ENCODE results near the gene THBS4.

Gene THBS4

GRCh38 chr5:80048084-80048780 lies 13.1 kb downstream of the THBS4 start:
- no peak for DNase-seq

DNA sequence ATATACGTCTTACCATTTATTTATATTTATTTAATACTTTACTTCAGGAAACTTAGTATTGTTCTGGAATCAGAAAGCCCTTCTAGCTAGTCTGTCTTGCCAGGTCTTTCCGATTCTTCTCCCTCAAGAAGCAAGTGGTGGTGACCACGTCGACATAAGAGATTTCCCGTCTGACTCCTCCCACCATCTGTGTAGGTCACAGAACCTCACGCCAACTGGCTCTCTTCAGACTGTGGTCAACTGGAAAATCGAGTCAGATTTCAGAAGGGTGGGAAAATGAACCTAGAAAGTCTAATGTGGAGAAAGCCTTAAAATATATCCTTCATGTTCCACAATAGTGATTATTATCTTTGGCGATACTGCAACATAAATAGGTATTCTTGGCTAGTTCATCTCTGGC lies 17.3 kb downstream of the THBS4 start:
- no peak for DNase-seq

DNA sequence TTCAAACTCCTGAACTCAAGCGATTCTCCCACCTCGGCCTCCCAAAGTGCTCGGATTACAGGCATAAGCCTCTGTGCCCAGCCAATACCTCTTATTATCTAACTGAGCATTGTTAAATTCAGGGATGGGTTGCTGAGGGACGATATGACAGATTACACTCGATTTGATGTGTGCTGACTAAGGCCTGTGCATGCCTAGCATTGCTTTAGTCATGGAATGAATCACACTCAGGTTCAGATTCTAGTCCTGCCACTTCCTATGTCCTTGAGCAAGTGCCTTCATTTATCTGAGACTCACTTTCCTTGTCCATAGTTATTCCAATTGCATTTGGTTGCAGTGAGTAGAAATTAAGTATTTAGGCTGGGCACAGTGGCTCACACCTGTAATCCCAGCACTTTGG lies 19.5 kb downstream of the THBS4 start:
- no peak for DNase-seq

- peak; percentile 95 for DNase-seq
Observed at GRCh38 chr5:80055491-80056170, 20.5 kb downstream of the THBS4 start.

GRCh38 chr5:80057099-80057498 lies 22.0 kb downstream of the THBS4 start:
- no peak for DNase-seq

GRCh38 chr5:80057921-80058320 lies 22.8 kb downstream of the THBS4 start:
- DNase-seq = no peak

GRCh38 chr5:80059354-80059980 lies 24.3 kb downstream of the THBS4 start:
- DNase-seq = no peak

DNA sequence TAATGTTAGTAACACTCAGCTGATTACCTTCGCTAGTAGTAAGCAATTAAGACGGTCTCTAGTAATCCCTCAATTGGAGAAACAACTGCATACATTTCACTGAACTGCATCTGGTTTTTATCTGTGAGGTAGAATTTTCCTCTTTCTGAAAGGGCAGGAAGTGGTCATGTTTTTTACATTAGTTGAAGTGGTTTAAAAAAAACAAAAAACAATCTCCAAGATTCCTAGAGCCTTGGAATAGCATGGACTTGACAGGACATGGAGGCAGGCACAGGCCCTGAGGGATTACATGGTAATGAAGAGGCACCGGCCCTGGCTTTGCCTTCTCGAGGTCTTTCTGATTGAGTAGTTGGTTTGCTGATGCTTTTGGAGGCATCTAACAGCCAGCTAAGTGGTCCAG lies 25.8 kb downstream of the THBS4 start:
- no peak for DNase-seq

DNA sequence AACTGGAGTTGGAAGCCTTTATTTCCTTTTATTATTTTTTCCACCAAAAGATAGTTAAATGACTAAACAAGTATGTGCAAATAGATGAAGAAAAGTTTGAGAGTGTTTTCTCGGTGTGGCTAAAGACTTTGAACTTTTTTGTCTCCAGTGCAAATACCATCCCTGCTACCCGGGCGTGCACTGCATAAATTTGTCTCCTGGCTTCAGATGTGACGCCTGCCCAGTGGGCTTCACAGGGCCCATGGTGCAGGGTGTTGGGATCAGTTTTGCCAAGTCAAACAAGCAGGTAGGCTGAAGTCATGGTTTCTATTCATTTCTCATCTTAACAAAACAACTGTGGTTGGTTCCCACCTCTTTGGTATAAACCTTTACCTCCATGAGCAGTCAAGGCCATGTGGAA lies 26.4 kb downstream of the THBS4 start:
- no peak for DNase-seq

- no peak for DNase-seq
Observed at GRCh38 chr5:80064124-80064523, 29.0 kb downstream of the THBS4 start.

DNA sequence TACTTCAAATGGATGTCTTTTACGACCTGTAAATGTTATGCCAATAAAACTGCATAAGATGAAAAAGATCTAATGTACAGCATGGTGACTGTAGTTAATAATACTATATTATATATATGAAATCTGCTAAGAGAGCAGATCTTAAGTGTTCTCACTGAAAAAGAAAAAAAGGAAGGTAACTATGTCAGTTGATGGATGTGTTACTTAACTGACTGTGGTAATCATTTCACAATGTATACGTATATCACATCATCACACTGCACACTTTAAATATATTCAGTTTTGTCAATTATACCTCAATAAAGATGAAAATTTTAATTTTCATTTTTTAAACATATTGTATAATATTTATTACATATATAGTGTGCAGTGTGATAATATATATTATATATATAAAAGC lies 31.9 kb downstream of the THBS4 start:
- DNase-seq = no peak

DNA sequence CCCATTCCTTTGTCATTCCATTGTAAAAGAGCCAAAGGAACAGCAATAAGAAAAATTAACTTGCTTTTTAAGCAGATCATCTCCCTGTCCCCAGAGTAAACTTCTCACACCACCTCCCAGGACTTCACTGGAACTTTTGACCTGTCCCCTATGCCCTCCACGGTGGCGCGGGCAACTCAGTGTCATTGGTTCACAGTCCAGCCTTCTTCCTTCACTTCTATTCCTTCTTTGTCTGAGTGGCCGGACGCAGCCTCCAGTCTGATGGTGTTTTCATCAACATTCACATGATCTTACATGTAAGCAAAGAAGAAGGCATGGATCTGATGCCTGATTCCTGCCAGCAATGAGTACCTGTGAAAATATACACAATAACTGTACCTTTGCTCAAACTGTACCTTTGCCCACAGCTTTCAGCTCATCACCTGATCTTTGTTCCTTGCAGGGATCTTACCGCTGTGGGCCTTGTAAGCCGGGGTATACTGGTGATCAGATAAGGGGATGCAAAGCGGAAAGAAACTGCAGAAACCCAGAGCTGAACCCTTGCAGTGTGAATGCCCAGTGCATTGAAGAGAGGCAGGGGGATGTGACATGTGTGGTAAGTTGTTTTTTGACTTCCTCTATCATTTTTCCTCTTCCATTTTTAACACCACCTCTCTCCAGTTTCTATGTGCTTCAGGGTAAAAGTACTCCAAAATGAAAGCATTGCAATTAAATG lies 32.5 kb downstream of the THBS4 start:
- no peak for DNase-seq

DNA sequence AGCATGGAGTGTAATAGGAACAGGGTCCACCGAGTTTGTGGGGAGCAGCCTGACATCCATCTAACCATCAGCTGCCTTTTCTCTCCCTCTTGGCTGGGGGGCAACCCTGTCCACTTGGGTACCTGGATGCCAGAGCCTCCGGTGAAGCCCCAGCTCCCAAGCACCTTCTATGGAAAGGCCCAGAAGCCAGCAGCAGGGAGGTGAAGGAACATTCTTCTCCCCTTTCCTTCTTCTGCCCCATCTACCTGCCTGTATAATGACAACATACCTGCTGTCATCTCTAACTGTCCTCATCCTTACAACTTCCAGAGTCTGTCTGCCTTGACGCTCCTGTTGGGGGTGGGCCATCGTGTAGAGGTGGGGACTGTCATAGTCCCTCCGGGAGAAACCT lies 33.1 kb downstream of the THBS4 start:
- no peak for DNase-seq

DNA sequence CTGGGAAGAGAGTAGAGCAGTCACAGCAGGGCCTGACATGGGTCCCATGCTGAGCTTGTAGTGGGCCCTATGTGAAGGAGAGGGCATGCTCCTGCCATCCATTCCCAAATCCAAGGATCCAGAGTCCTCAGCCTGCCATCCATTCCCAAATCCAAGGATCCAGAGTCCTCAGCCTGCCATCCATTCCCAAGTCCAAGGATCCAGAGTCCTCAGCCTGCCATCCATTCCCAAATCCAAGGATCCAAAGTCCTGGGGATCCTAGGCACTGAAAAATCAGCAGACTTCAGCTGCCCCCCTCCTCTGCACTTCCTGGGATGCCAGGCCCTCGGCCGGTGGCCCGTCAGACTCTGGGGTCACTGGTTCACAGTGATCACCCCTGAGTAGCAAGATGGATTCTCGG lies 33.6 kb downstream of the THBS4 start:
- no peak for DNase-seq

DNA sequence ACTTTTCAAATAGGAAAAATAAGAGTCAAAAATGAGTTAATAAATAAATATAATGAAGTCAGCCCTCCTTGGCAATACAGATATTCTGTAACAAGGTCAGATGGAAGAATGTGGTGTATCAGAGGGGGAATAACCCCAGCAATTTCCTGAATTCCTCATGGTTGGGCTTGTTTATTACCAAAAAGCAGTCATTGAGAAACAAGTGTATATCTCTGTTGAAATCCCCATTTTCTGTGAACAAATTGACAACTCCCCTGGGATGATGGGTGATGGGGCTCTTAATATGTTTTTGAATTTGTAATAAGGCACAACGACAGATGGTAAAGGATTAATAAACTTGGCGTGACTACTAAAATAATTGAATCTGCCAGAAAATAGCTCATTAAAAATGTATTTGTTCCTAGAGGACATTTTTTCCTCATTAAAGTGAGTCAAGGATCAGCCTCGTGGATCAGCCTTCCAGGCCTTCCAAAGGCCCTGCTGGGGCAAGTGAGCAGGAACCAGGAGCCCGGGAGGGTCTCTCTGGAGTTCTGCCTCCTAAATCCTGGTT lies 34.2 kb downstream of the THBS4 start:
- DNase-seq = no peak

- peak; percentile 30 for DNase-seq
Observed at GRCh38 chr5:80069918-80070318, 34.8 kb downstream of the THBS4 start.

DNA sequence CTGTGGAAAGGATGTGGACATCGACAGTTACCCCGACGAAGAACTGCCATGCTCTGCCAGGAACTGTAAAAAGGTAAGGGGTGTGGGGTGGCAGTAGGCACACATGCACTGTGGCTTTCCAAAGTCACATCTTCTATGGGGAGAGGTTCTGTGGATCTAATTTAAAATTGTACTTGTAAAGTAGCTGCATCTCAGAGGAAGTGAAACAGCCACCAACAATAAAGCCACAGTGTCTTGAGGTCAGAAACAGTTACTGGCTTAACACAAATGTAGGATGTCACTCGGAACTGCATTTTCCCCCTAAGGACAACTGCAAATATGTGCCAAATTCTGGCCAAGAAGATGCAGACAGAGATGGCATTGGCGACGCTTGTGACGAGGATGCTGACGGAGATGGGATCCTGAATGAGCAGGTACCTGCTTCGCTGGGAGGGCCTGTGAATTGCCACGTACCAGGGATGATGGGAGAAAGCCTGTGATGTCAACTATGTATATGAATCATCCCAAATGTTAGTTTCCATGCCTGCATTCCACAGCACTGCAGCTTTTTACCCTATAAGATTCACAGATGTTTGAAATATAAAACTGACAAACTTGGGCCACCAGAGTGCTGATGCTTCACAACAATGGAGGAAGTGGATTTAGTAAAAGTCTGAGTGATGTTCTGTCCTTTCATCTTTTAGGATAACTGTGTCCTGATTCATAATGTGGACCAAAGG lies 35.3 kb downstream of the THBS4 start:
- no peak for DNase-seq

GRCh38 chr5:80071510-80072021 lies 36.4 kb downstream of the THBS4 start:
- DNase-seq = no peak

GRCh38 chr5:80072103-80073073 lies 37.2 kb downstream of the THBS4 start:
- no peak for DNase-seq

GRCh38 chr5:80076131-80077050 lies 41.2 kb downstream of the THBS4 start:
- no peak for DNase-seq
